GM21825 (cell line): ENCODE measurements around the gene GJC1.
"Not testable (repeated sequence)": the region's sequence is repeated elsewhere in the genome, so short reads cannot be mapped to it uniquely, and the experiment has no call there.

Source experiments
- ATAC-seq: cut with Tn5 transposase; IDR thresholded peaks from one replicate; pipeline ENCODE4 v1.9.1; 2021; ENCODE audit warnings: mild to moderate bottlenecking, moderate library complexity; ENCODE audit not compliant: unreplicated experiment

Gene GJC1

GRCh38 chr17:44763170-44763569, 66.9 kb downstream of the GJC1 start:
- ATAC-seq = no peak

DNA sequence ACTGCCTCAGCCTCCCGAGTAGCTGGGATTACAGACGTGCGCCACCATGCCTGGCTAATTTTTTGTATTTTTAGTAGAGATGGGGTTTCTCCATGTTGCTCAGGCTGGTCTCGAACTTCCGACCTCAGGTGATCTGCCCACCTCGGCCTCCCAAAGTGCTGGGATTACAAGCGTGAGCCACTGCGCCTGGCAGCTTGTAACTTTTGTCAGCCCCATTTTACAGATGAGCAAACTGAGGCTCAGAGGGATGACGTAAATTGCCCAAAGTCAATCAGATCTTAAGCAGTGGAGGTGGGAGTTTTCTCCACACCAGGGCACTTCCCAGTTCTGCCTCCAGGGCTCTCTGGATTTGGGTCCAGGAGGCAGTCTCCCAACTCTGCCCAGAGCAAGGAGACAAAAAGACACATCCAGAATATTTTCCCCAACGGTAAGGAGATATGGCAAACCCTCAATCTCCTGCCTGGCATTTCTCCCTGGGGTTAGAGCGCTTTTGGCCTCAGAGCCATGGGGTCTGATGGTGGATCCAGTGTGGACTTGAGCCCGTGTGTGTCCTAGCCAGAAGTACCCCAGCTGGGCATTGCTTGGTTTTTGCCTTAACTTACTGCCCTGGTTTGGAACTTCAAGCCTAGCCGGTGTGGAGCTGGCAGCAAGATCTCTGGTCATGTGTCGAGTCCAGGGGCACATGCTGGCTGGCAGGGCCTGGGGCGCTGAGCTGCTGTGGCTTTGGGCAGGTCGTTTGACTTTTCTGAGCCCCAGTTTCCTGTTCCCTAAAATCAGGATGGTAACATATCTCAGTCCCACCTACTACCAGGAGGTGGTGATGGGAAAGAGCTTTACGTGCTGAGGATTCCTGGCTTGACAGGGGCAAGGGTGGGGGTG, 67.9 kb downstream of the GJC1 start:
- no peak for ATAC-seq

- no peak for ATAC-seq
Measured at GRCh38 chr17:44760474-44761308, 69.4 kb downstream of the GJC1 start.

- ATAC-seq = no peak
Measured at GRCh38 chr17:44759916-44760243, 70.2 kb downstream of the GJC1 start.

- ATAC-seq = no peak
Measured at GRCh38 chr17:44759086-44759915, 70.8 kb downstream of the GJC1 start.

- ATAC-seq = no peak
Measured at GRCh38 chr17:44758414-44759085, 71.5 kb downstream of the GJC1 start, which contains the start of gene ADAM11. Gene ADAM11 (plus strand): TSS chr17:44758988. CDS start chr17:44759200, 212 bp downstream.

DNA sequence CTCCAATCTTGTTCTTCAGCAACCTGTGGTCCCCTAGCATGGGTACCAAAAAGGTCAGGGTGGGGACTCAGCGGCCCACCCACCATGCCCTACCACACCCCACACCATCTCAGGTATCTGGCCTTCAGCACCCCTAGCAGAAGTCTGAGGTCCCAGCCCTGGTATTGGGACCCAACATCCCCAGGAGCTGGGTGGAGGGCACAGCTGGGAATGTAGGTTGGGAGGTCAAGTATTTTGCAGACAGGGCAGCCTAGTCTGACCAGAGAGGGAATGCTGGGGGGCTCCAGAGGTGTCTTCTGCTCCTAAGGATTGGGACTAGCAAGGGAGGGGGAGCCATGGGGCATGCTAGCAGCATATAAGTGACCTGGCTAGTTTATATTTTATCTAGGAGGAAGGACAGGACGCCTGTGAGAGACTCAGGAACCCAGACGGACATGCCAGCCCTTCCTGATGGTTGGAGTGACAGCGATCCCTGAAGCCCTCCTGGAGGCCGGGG, 72.1 kb downstream of the GJC1 start:
- ATAC-seq = no peak

DNA sequence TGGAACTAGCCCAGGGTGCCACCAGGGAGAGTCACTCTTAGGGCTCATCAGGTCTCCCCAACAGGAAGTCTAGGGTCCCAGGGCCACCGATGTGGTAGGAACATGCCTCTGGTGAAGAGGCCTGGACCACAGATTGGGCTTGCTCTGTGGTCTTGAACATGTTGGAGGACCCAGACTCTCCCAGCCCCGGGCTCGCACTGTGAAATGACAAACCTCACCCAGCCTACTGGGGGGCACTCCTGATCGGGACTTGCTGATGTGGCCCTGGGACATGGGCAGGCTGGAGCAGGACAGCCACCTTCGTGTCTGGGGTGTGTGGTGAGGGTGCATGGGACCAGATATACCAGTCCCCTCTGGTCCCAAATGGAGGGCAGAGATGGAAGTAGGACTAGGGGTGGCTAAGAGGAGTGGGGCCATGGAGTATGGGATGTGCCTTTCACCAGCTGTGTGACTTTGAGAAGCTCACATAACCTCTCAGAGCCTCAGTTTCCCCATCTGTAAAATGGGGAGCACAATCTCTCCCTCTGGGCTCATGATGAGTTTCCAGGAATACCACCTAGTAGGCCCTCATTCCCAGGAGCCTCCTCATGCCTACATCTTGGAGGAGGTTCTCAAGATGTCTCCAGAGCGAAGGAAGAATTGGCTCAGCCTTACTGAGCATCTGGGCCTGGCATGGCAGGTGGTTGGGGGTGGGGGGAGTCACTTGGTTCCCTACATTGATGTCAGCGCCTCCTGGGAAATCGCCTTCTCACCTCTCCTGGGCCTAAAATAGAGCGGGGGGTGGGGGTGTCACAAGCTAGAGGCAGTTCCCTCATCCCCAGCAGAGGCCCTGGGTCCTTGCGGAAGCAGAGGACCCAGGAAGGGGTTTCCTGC, 72.8 kb downstream of the GJC1 start:
- ATAC-seq = no peak

- ATAC-seq = not testable (repeated sequence)
Measured at GRCh38 chr17:44755180-44755579, 74.9 kb downstream of the GJC1 start.

DNA sequence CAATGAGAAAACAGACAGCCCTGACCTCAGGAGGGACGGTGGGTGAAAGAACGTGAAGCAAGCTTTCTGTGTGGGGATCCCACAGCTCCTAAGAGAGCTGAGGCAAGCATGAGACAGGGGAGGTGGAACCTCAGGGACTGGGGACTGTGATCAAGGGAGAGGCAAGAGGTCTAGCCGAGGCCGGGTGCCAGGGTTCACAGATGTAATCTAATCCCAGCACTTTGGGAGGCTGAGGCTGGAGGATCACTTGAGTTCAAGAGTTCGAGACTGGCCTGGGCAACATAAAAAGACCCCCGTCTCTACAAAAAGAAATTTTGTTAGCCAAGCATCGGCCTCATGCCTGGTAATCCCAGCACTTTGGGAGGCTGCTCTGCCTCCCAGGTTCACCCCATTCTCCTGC, 75.8 kb downstream of the GJC1 start:
- ATAC-seq = no peak

- ATAC-seq = no peak
Measured at GRCh38 chr17:44752953-44753861, 76.9 kb downstream of the GJC1 start.

- no peak for ATAC-seq
Measured at GRCh38 chr17:44751806-44752205, 78.3 kb downstream of the GJC1 start.

- no peak for ATAC-seq
Measured at GRCh38 chr17:44751331-44751730, 78.8 kb downstream of the GJC1 start.

DNA sequence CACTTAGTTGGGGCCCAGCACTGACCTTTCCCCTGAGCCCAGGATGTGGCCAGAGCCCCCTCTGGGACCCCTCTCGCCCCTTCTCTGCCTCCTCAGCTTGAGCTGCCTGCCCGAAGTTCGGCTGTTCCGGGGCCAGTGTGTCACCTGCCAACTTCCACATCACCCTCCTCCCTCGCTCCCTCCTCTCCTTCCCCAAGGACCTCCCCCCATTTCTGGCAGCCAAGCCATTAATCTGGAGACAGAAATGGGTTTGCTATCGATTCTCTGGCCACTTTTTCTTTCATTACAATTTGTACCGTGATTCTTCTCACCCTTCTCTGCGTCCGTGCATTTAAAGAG, 80.1 kb downstream of the GJC1 start:
- no peak for ATAC-seq

DNA sequence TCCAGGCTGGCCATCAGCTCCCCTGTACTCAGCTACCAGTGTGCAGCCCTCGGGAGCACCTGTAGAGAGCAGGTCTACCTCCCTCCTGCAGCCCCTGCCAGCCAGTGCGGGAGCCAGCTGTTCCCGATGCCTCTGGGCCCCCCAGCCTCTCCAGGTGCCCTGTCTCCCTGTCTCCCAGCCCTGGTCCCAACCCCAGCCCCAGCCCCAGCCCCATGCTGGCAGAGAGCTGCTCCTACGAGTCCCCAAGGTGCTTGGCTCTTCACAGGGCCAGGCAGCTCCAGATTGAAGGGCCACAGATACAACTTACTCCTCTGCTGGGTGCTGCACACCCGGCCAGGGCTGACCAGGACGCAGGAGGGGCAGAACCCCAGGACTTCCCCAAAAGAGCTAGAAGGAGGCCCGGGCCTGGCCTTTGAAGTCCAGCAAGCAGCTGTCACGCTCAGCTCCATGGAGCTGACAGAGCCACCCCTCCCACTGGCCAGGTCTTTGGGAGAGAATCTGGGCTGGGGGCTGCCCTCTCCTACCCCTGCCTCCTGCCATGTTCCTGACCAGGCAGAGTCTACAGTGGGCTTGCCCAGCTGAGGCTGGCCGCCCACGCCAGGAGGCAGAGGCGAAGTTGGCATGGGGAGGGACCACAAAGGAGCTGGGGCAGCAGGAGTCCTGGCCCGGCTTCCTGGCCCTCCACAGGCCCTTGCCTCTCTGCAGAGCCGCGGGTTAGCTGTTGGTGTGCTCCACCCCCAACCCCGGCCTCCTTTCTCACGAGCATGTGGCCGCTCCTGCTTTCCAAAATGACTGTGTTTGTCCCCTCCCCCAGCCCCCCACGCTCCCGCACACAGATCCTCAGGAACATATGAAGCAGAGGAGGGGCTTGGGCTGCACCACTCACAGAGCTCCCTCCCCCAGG, 80.8 kb downstream of the GJC1 start:
- ATAC-seq = no peak
